Central memory CD4-positive, alpha-beta T cell (primary cell): Measurements from ENCODE around the gene ANGPTL4.
A peak's percentile ranks its signal among the peaks of the same experiment; 100 is the strongest.
"Not testable (repeated sequence)": the region's sequence is repeated elsewhere in the genome, so short reads cannot be mapped to it uniquely, and the experiment has no call there.

Experiments used
- DNase-seq: peaks from one replicate; pipeline ENCODE4 v3.0.0; 2022

Gene ANGPTL4

GRCh38 chr19:8334458-8335342 is 29.3 kb upstream of the ANGPTL4 start:
- no peak for DNase-seq

- DNase-seq = no peak
Observed at GRCh38 chr19:8335343-8336071, 28.4 kb upstream of the ANGPTL4 start.

- DNase-seq = no peak
Observed at GRCh38 chr19:8336072-8336569, 27.8 kb upstream of the ANGPTL4 start.

DNA sequence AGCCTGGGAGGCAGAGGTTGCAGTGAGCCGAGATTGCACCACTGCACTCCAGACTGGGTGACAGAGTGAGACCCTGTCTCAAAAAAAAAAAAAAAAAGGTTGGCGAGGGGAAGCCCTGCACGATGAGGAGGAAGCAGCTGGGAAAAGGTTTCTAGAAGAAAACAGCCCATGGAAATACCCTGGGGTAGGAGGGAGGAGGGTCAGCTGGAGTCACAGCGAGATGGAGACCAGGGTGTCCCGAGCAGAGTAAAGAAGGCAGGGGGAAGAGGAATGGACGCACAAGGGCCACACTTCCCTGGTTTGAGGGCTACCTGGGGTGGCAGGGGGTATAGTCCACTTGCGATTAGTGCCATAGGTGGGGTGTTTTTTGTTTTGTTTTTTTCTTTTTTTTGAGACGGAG is 27.3 kb upstream of the ANGPTL4 start:
- DNase-seq = no peak

- DNase-seq = no peak
Observed at GRCh38 chr19:8337728-8338127, 26.2 kb upstream of the ANGPTL4 start.

DNA sequence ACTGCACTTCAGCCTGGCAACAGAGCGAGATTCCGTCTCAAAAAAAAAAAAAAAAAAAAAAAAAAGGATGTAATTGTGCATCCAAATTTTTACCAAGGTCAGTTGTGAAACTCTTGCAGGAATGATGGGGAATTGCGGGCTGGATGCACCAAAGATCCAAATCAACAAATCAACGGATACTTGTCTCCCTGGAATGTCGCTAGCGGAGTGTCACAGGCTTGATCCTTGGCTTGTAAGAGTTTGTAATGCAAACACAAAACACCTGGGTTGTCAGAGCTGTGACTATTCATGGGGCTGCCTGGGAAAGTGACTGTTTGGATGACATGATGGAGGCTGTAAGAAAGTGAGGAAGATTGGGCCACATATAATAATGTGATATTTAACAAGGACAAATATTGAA is 25.1 kb upstream of the ANGPTL4 start:
- DNase-seq = no peak

- no peak for DNase-seq
Observed at GRCh38 chr19:8340341-8341096, 23.4 kb upstream of the ANGPTL4 start.

DNA sequence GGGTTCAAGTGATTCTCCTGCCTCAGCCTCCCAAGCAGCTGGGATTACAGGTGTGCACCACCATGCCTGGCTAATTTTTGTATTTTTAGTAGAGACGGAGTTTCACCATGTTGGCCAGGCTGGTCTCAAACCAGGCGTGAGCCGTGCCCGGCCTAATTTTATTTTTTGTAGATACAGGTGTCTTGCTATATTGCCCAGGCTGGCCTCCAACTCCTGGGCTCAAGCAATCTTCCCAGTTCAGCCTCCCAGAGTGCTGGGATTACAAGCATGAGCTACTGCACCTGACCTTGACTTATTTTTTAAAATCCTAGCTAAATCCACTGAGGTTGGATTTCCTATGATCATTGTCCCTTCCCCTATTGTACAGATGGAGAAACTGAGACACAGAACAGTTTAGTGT is 22.5 kb upstream of the ANGPTL4 start:
- DNase-seq = not testable (repeated sequence)

GRCh38 chr19:8342316-8342683 is 21.7 kb upstream of the ANGPTL4 start:
- DNase-seq = no peak

GRCh38 chr19:8342684-8343482 is 21.1 kb upstream of the ANGPTL4 start, which contains the start of gene KANK3:
TSS of gene KANK3 (minus strand) at chr19:8343262. CDS start at chr19:8337828, 5,434 bp downstream.
- DNase-seq = peak; percentile 88

DNA sequence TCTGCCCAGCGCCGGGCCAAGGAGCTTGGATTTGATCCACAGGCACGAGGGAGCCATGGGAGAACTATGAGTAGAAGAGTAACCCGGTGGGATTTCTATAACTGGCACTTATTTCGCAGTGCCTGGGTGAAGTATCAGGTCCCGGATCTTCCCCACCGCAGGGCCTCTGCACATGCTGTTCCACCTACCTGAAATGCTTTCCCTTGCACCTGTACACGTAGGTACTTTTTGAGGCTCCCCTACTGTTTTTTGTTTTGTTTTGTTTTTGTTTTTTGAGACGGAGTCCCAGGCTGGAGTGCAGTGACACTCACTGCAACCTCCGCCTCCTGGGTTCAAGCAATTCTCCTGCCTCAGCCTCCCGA is 20.5 kb upstream of the ANGPTL4 start:
- DNase-seq = no peak

DNA sequence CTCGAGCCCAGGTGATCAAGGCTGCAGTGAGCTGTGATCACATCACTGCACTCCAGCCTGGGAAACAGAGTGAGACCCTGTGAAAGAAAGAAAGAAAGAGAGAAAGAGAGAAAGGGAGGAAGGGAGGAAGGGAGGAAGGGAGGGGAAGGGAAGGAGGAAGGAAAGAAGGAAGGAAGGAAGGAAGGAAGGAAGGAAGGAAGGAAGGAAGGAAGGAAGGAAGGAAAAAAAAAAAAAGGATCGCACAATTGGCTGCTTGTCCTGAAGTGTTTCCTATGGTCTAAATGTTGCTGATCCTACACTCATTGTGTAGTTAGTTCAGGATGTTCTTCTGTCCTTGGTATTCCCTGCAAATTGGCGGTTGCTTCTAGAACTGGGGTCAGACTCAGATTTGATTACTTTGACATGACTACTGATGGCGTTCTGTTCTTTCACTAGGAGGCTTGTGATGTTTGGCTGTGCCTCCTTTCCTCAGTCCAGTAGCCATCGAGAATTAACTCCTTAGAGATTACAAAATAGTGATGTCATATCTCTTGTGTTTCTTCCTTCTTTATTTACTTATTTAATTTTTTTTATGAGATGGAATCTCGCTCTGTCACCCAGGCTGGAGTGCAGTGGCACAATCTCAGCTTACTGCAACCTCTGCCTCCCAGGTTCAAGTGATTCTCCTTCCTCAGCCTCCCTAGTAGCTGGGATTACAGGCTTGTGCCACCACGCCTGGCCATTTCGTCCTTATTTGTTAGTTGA is 14.2 kb upstream of the ANGPTL4 start:
- DNase-seq = not testable (repeated sequence)

GRCh38 chr19:8352134-8352827 is 11.7 kb upstream of the ANGPTL4 start:
- no peak for DNase-seq

GRCh38 chr19:8352845-8353244 is 11.1 kb upstream of the ANGPTL4 start:
- not testable (repeated sequence) for DNase-seq

DNA sequence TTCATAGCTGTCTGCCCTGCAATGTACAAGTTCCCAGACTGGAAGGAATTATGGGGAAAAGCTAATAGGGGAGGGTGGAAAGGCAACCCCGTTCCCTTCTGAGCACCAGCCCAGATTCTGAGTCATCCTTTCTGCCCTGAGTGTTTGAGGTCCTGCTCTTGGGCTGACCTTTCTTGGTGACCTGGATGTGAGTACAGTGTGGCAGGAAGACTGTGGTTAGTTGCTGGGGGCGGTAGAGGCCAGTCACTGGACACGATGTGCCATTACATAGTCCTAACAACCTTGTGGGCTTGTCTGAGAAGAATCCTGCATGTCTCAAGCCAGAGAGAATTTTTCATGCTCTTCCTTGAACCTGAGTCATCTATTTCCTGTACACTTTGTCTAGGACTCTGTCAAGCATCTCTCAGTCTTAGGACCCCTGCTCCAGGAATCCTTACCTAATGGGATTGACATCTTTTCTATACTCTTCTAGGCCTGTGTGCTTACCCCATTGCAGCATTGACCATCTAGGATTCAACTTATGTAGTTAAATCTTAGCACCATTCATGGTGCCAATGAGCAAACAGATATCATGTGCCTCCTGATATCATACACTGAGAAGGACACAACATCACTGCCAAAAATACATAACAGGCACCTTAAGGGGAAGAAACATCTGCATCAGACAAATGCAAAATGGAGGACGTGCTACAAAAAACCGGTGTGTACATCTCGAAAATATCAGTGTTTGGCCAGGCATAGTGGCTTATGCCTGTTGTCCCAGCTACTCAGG is 8.1 kb upstream of the ANGPTL4 start:
- DNase-seq = no peak

DNA sequence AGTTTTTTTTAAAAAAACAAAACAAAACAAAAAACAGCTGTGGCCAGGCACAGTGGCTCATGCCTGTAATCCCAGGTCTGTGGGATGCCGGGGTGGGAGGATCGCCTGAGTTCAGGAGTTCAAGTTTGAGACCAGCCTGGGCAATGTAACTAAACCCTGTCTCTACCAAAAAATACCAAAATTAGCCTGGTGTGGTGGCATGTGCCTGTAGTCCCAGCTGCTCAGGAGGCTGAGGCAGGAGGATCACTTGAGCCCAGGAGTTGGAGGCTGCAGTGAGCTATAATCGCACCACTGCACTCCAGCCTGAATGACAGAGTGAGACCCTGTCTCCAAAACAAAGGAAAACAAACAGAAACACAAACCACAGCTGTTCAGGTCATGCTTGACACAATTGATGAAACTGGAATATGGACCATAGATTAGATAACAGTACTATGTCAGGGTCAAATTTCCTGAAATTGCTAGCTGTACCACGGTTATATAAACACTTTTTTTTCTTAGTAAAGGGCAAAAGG is 6.9 kb upstream of the ANGPTL4 start:
- DNase-seq = no peak

DNA sequence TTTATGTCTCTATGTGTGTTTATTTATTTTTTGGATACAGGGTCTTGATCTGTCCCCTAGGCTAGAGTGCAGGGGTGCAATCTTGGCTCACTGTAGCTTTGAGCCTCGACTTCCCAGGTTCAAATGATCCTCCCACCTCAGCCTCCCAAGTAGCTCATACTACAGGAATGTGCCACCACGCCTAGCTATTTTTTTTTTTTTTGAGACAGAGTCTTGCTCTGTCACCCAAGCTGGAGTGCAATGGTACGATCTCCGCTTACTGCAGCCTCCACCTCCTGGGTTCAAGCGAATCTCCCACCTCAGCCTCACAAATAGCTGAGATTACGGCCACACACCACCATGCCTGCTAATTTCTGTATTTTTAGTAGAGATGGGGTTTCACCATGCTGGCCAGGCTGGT is 5.0 kb upstream of the ANGPTL4 start:
- DNase-seq = no peak

DNA sequence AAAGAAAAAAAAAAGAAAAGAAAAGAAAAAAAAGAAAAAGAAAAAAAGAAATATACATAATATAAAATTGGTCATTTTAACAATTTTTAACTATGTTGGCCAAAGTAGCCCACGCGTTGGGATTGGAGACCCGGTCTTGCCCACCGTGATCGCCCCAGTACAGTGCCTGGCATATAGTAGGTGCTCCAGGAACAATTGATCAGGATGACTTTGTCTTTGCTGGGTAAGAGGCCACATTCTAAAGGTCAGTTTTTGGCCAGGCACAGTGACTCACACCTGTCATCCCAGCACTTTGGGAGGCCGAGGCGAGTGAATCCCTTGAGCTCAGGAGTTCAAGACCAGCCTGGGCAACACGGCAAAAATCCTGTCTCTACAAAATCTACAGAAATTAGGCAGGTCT is 3.8 kb upstream of the ANGPTL4 start:
- DNase-seq = no peak

- DNase-seq = no peak
Observed at GRCh38 chr19:8361921-8362793, 1.8 kb upstream of the ANGPTL4 start.
